Brain microvascular endothelial cell (primary cell): Measurements from ENCODE around the gene RIT2.

Experiments used
- DNase-seq: peaks from one replicate; pipeline ENCODE4 v3.0.0-alpha.2; 2020
- H3K27ac ChIP-seq: fragments of 250-450 bp; sonication (Bioruptor Pico); 2 replicates; pipeline ENCODE4 v1.5.1; 2020; ENCODE audit warnings: mild to moderate bottlenecking, moderate library complexity
- H3K27me3 ChIP-seq: fragments of 250-450 bp; sonication (Bioruptor Pico); replicated peaks from 2 replicates; pipeline ENCODE4 v1.5.1; 2020; ENCODE audit warnings: mild to moderate bottlenecking
- H3K36me3 ChIP-seq: fragments of 250-450 bp; sonication (Bioruptor Pico); replicated peaks from 2 replicates; pipeline ENCODE4 v1.5.1; 2020; ENCODE audit warnings: mild to moderate bottlenecking
- H3K4me3 ChIP-seq: 2 replicates; pipeline ENCODE4 v1.5.1; 2011; ENCODE audit warnings: low read depth, mild to moderate bottlenecking, control low read depth, low read length, moderate library complexity
- in situ Hi-C: cut with HindIII; loops from 2 replicates; pipeline ENCODE4 v1.10.0; 2017; ENCODE audit warnings: low sequenced_read_pairs, low pct_ligation_motif_present
- TF ChIP-seq, protein P1 (sequence below): IDR thresholded peaks from 2 replicates; pipeline ENCODE4 v1.5.1; 2011; ENCODE audit warnings: low read depth, mild to moderate bottlenecking, moderate library complexity, low read length, control low read depth, inconsistent platforms; ENCODE audit errors: missing control alignments

RIT2 gene

DNA sequence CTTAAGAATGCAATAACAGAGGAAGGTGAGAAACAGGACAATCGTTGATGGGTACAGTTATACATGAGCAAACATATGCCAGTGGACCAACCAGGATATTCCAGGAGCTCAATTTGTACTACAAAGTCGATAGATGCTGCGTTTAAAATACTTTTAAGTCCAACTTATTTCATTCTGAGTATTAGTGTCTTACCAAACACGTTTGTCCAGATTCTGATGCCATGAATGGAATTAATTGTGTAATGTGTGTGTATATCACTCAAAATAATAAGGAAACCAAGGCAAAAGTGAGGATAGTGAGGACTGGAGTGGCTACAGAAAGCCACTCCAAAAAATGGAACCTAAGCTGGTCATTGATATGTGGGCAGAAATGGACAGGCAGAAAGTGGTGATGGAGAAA lies 332.6 kb downstream of the RIT2 start:
- Histone ChIP-seq H3K27ac (no peak overlapping the region), H3K27me3 (no peaks in the 10 kb centered on the region), H3K4me3 (no peak overlapping the region), H3K36me3 (no peaks in the 10 kb centered on the region)
- in situ Hi-C loops: no loop called here
- no peak for DNase-seq
- TF ChIP-seq, protein P1, sequence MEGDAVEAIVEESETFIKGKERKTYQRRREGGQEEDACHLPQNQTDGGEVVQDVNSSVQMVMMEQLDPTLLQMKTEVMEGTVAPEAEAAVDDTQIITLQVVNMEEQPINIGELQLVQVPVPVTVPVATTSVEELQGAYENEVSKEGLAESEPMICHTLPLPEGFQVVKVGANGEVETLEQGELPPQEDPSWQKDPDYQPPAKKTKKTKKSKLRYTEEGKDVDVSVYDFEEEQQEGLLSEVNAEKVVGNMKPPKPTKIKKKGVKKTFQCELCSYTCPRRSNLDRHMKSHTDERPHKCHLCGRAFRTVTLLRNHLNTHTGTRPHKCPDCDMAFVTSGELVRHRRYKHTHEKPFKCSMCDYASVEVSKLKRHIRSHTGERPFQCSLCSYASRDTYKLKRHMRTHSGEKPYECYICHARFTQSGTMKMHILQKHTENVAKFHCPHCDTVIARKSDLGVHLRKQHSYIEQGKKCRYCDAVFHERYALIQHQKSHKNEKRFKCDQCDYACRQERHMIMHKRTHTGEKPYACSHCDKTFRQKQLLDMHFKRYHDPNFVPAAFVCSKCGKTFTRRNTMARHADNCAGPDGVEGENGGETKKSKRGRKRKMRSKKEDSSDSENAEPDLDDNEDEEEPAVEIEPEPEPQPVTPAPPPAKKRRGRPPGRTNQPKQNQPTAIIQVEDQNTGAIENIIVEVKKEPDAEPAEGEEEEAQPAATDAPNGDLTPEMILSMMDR: no peak

DNA sequence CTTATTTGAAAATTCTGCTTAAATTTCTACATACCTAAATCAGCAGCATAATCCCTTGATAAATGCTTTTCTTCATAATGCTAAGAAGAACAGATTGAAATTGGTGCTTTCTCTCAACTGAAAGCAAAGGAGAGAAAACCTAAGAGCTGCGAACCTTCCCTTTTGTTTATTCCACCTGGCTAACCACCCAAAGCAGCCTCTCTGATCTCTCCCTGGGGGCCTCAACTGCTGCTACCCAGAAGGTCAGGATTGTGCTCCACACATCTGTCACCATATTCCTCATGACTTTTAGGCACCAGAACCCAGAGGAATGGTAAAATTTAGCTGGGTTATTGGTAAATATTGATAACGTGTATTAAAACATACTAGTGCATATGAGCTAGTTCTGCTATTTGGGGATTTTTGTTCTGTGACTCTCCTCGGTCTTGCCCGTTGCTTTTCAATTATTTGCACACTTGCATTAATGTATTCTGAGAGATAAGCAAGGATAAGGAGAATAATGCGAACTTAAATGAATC lies 334.1 kb downstream of the RIT2 start:
- H3K27ac ChIP-seq: no peak overlapping the region
- in situ Hi-C loops: no loop called here
- TF ChIP-seq, protein P1: no peak
- H3K27me3 ChIP-seq: no peaks in the 10 kb centered on the region
- no peaks in the 10 kb centered on the region for H3K36me3 ChIP-seq
- H3K4me3 ChIP-seq: no peak overlapping the region
- no peak for DNase-seq

DNA sequence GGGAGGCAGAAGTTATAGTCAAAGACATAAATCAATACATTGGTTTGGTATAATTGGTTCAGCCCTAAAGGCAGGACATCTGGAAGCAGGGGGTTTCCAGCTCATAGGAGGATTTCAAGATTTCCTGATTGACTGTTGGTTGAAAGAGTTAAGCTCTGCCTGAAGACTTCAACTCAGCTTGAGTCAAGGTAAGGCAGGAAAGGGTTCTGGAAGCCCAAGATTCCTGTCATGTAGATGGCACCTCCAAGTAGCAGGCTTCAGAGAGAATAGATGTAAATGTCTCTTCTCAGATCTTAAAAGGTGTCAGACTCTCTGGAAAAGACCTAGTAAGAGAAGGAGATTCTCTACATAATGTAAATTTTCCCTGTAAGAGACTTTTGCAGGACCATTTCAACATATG lies 335.3 kb downstream of the RIT2 start:
- H3K4me3 ChIP-seq: no peak overlapping the region
- in situ Hi-C loops: no loop called here
- no peak overlapping the region for H3K27ac ChIP-seq
- DNase-seq: no peak
- H3K27me3 ChIP-seq: no peaks in the 10 kb centered on the region
- TF ChIP-seq, protein P1: no peak
- H3K36me3 ChIP-seq: no peaks in the 10 kb centered on the region

DNA sequence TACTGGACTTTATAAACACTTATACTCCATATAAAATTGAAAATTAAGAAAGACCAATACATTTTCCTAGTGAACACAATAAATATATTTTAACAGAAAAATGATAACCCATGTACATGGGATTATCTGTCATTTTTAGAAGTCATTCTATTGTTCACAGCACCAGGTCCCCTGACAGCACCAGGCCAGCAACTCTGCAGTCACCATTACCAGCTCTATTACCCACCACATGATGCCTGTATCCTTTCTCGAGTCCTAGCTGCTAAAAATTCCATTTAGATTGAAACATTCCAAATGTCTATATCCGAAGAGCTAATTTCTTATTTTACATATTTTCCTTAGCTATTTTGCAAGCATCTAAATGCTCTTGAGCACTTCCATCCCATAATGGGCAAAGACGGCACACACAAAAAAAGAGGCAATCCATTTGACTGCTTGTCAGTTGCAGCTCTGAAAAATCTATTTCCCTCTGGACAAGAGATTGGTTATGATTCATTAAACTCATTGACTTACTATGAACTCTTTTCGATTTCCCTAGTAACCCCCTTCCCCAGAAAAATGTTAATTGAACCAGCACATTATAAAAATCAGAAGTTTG lies 336.9 kb downstream of the RIT2 start:
- TF ChIP-seq, protein P1: no peak
- no peak for DNase-seq
- Histone ChIP-seq H3K27ac (no peak overlapping the region), H3K4me3 (no peak overlapping the region), H3K36me3 (no peaks in the 10 kb centered on the region), H3K27me3 (no peaks in the 10 kb centered on the region)
- in situ Hi-C loops: no loop called here

DNA sequence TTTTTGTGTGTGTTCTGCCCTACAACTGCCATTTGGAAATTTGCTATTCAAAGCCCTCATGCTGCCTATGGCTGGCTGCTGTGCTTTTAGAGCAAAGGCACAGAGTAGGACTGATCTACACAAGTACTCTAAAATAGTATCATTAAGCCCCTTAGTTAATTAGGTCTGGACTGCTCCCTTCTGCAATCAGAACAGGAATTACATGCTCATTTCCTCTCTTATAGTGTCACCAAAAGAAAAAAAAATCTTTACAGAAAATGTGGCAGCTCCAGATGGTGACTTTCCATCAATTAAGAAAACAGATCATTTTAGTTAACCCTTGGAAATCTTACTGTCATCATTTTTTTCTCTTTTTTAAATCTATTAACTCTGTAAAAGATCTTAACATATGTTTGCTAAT lies 337.5 kb downstream of the RIT2 start:
- in situ Hi-C loops: no loop called here
- Histone ChIP-seq H3K36me3 (no peaks in the 10 kb centered on the region), H3K27me3 (no peaks in the 10 kb centered on the region), H3K27ac (no peak overlapping the region), H3K4me3 (no peak overlapping the region)
- DNase-seq: no peak
- TF ChIP-seq, protein P1: no peak

DNA sequence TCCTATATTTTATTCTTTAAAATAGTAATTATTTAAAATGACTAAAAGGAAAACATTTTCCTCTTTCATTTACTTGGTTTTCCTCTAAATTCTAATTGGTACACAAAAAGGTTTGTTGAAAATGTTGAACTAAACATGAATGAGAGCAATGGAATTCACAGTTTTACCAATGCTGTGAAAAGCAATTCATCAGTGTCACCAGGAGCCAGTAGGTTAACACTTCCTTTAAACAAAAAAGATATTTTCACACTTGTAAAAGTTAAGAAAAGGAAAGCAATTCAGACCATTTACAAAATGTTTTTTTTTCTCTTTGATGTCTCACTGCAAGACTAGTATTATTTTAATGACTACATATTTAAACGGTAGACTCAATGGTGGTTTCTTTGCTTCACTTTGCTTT lies 341.6 kb downstream of the RIT2 start:
- DNase-seq: no peak
- Histone ChIP-seq H3K4me3 (no peak overlapping the region), H3K36me3 (no peaks in the 10 kb centered on the region), H3K27me3 (no peaks in the 10 kb centered on the region), H3K27ac (no peak overlapping the region)
- TF ChIP-seq, protein P1: no peak
- in situ Hi-C loops: no loop called here
